Right lung (tissue), 10 donors: ENCODE results near the gene DNAJC13. TPM values are rescaled to one million over a fixed set of nuclear protein-coding genes. Genes with fewer than 3 reads are reported as not detected.
"Not testable (repeated sequence)": the region's sequence is repeated elsewhere in the genome, so short reads cannot be mapped to it uniquely, and the experiment has no call there.

ENCODE experiments used
- DNase-seq, 2 donors: peaks; one replicate each; pipeline ENCODE4 v3.0.0-alpha.2; 2013
- long read RNA-seq, 8 donors: transcript quantifications; one replicate each; lab custom pipeline, GENCODE V29; 2026
- polyA plus RNA-seq, 5 donors: library from polyadenylated mRNA; unstranded; fragments of 120-200 nt; gene quantifications; one replicate each; pipeline versions ENCODE4 v1.2.1 to v1.2.3, GENCODE V29; 2013; ENCODE audit warnings: inconsistent platforms in 1 of 5, low replicate concordance in 1 of 5; ENCODE audit not compliant: insufficient read length in 5 of 5, insufficient read depth in 1 of 5

The DNAJC13 gene, protein sequence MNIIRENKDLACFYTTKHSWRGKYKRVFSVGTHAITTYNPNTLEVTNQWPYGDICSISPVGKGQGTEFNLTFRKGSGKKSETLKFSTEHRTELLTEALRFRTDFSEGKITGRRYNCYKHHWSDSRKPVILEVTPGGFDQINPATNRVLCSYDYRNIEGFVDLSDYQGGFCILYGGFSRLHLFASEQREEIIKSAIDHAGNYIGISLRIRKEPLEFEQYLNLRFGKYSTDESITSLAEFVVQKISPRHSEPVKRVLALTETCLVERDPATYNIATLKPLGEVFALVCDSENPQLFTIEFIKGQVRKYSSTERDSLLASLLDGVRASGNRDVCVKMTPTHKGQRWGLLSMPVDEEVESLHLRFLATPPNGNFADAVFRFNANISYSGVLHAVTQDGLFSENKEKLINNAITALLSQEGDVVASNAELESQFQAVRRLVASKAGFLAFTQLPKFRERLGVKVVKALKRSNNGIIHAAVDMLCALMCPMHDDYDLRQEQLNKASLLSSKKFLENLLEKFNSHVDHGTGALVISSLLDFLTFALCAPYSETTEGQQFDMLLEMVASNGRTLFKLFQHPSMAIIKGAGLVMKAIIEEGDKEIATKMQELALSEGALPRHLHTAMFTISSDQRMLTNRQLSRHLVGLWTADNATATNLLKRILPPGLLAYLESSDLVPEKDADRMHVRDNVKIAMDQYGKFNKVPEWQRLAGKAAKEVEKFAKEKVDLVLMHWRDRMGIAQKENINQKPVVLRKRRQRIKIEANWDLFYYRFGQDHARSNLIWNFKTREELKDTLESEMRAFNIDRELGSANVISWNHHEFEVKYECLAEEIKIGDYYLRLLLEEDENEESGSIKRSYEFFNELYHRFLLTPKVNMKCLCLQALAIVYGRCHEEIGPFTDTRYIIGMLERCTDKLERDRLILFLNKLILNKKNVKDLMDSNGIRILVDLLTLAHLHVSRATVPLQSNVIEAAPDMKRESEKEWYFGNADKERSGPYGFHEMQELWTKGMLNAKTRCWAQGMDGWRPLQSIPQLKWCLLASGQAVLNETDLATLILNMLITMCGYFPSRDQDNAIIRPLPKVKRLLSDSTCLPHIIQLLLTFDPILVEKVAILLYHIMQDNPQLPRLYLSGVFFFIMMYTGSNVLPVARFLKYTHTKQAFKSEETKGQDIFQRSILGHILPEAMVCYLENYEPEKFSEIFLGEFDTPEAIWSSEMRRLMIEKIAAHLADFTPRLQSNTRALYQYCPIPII (N-terminal part only)
- 10 to 100 TPM; 42.5 to 65.8 (median 54.2) TPM for polyA plus RNA-seq
- long read RNA-seq, donor 1, partial matches to known transcripts, result 19 of 20 reads
- long read RNA-seq, donor 1, other reads (novel, unspliced or antisense), result 0 of 20 reads
- long read RNA-seq, donor 2, partial matches to known transcripts, result 10 of 10 reads
- long read RNA-seq, donor 2, other reads (novel, unspliced or antisense), result 0 of 10 reads
- long read RNA-seq, donor 3, partial matches to known transcripts, result 23 of 23 reads
- long read RNA-seq, donor 3, other reads (novel, unspliced or antisense), result 0 of 23 reads
- long read RNA-seq, donor 4, partial matches to known transcripts, result 14 of 14 reads
- long read RNA-seq, donor 4, other reads (novel, unspliced or antisense), result 0 of 14 reads
- long read RNA-seq, donor 5, partial matches to known transcripts, result 28 of 28 reads
- long read RNA-seq, donor 5, other reads (novel, unspliced or antisense), result 0 of 28 reads
- long read RNA-seq, donor 6, partial matches to known transcripts, result 18 of 18 reads
- long read RNA-seq, donor 6, other reads (novel, unspliced or antisense), result 0 of 18 reads
- long read RNA-seq, donor 7, partial matches to known transcripts, result 7 of 8 reads
- long read RNA-seq, donor 7, other reads (novel, unspliced or antisense), result 0 of 8 reads
- long read RNA-seq, donor 8, result 0 reads

DNA sequence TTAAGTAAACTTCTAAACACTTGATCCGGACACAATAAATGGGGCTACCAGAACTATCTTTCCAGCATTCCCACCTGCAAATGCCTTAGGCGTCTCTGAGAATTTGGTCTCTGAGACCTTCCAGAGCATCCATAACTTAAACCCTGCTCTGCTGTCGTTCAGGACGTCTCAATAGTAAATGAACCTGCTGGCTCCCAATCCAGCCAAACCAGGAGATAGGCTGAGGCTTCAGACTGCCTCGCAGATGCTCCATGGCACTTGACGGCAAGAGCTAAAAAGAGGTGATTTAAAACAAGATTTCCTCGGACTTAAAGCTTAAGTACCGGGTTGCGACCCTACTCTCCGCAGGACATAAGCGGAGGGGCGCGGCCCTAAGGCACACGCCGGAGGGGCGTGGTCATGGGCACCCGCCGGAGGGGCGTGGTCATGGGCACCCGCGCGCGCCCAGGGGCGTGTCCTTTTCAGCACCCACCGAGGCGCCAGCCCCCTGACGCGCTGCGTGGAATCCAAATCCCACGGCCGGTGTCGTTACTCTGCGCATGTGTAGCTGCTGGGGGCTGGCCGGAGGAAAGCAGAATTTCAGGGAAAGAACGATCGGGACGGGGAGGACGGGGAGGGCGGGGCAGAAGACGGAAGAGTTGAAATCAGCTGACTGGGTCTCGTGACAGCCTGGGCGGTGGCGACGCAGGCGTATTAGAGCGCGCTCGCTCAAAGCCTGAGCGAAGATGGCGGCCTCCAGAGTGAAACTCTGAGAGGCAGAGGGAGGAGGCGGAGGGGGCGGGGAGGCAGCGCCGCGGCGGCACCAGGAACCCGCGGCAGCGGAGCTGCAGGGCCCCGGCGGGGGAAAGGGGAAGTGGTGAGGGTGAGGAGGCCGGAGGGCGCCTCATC lies at the start of gene DNAJC13:
Gene DNAJC13, plus strand, starts transcription at position 696 of the 888 bp plus-strand sequence. CDS start 17,049 bp downstream, outside the sequence.
- peak; percentile 94 for DNase-seq

DNA sequence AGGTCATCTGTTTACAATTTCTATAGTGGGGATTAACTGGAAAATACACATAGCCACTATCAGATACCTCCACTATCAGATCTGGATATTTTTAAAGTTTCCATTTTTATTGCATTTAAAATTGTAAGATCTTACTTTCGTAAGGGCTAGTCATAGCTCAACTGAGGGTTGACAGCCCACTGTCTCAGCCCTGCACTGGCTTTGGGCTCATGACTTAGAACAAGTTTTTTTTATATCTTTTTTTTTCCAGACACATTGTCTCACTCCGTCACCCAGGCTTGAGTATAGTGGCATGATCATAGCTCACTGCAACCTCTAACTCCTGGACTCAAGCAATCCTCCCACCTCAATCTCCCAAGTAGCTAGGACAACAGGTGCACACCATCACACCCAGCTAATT lies 48.8 kb upstream of the DNAJC13 start:
- DNase-seq, result no peak

DNA sequence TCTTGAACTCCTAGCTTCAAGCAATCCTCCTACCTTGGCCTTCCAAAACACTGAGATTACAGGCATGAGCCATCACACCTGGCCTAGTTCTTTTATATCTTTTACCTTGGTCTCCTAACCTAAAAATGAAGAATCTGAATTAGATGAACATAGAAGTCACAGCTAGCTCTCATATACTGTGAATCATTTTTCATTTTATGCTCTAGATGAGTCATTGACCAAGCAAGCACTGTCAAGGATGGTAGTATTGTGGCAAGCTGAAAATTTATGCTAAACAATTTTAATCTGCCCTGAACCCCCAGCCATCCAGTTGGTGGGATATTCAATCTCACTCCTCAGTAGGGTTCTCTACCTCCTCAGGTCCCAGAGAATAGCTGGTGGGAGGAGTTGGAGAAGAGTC lies 48.3 kb upstream of the DNAJC13 start:
- DNase-seq, result no peak

DNA sequence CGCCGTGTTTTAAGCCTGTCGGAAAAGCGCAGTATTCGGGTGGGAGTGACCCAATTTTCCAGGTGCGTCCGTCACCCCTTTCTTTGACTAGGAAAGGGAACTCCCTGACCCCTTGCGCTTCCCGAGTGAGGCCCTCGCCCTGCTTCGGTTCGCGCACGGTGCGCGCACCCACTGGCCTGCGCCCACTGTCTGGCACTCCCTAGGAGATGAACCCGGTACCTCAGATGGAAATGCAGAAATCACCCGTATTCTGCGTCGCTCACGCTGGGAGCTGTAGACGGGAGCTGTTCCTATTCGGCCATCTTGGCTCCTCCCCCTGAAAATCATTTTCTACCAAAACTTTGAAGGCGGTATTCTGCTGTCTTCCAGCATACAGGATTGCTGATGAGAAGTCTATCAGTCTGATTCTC lies 40.4 kb upstream of the DNAJC13 start:
- DNase-seq, result not testable (repeated sequence)

GRCh38 chr3:132378048-132378762 lies 39.1 kb upstream of the DNAJC13 start:
- no peak for DNase-seq

- no peak for DNase-seq
These were observed 38.5 kb upstream of the DNAJC13 start for GRCh38 chr3:132378846-132379245.

GRCh38 chr3:132380920-132381319 lies 36.4 kb upstream of the DNAJC13 start:
- no peak for DNase-seq

- DNase-seq, result no peak
These were observed 35.9 kb upstream of the DNAJC13 start for GRCh38 chr3:132381348-132381944.

DNA sequence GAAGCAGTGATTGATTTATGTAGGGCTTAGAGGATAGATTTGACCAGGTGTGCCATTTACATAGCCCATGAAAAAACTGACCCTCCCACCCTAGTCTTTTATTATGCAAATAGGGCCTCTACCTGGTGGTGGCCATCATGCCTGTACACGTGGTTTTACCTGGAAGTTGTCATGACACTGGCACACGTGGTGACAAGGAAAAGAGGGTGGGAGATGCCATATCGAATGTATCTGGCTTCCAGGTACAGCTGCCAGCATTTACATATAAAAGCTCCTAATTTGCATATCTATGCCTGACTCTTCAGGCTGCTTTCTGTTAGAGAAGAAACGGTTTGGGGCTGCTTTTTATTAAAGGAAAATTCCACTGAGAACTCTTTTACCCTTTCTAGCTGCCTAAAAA lies 35.0 kb upstream of the DNAJC13 start:
- DNase-seq, result no peak

GRCh38 chr3:132382688-132383194 lies 34.6 kb upstream of the DNAJC13 start:
- no peak for DNase-seq

- DNase-seq, result no peak
These were observed 31.0 kb upstream of the DNAJC13 start for GRCh38 chr3:132386259-132386658.

DNA sequence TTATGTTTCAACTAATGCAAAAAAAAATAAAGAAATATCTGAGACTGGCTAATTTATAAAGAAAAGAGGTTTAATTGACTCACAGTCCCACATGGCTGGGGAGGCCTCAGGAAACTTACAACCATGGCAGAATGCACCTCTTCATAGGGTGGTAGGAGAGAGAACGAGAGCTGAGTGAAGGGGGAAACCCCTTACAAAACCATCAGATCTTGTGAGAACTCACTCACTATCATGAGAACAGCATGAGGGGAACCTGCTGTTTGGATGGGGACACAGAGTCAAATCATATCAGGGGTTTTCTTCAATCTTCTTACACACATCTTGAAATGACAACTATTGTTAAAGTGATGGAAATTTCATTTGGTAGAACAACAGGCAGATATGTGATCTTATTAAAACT lies 24.6 kb upstream of the DNAJC13 start:
- not testable (repeated sequence) for DNase-seq

- DNase-seq, result no peak
These were observed 23.0 kb upstream of the DNAJC13 start for GRCh38 chr3:132394320-132394719.

DNA sequence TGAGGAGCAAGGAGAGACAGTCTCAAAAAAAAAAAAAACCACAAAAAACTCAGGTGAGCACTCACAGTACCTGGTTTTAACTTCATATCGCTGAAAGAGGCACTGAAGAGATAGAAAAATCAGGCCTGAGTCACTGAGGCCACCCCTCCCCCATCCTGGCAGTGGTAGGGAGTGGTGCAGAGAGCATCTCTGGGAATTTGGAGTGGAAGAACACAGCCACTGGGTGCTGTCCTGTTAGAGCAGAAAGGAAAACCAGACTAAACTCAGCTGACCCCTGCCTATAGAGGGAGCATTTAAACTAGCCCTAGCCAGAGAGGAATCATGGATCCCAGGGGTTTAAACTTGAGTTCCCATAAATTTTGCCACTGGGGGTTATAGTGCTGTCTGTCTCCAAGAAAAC lies 22.2 kb upstream of the DNAJC13 start:
- no peak for DNase-seq

DNA sequence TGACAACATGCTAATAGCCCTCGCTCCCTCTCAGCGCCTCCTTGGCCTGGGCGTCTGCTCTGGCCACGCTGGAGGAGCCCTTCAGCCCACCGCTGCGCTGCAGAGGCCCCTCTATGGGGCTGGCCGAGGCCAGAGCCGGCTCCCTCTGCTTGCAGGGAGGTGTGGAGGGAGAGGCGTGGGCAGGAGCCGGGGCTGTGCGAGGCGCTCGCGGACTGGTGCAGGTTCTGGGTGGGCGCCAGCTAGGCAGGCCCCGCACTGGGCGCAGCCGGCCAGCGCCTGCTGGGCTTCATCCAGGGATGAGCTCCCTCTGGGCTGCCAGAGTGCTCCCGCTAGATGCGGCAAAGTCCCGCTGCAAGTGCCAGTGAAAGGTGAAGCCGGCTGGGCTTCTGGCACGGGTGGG lies 21.0 kb upstream of the DNAJC13 start:
- DNase-seq, result no peak

DNA sequence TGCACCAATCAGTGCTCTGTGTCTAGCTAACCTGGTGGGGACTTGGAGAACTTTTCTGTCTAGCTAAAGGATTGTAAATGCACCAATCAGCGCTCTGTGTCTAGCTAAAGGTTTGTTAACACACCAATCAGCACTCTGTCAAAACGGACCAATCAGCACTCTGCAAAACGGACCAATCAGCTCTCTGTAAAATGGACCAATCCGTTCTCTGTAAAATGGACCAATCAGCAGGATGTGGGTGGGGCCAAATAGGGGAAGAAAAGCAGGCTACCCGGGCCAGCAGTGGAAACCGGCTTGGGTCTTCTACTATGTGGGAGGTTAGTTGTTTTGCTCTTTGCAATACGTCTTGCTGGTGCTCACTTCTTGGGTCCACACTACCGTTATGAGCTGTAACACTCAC lies 20.5 kb upstream of the DNAJC13 start:
- DNase-seq, result not testable (repeated sequence)

- no peak for DNase-seq
These were observed 18.0 kb upstream of the DNAJC13 start for GRCh38 chr3:132399054-132399929.
